WI38 (cell line): ENCODE measurements around the gene AGFG1.

ENCODE experiments used
- H3K4me3 ChIP-seq: 2 replicates; pipeline ENCODE4 v1.5.1; 2011; ENCODE audit warnings: low read depth, mild to moderate bottlenecking, control low read depth, low read length
- CTCF ChIP-seq: IDR thresholded peaks from 2 replicates; pipeline ENCODE4 v1.5.1; 2012; ENCODE audit warnings: low read depth, mild to moderate bottlenecking, control low read depth, low read length

The AGFG1 gene

GRCh38 chr2:227453810-227454209 lies 18.1 kb upstream of the AGFG1 start:
- H3K4me3 ChIP-seq = no peak overlapping the region
- no peak for TF ChIP-seq CTCF

GRCh38 chr2:227454323-227454860 lies 17.6 kb upstream of the AGFG1 start:
- no peak for TF ChIP-seq CTCF
- no peak overlapping the region for H3K4me3 ChIP-seq

- no peak overlapping the region for H3K4me3 ChIP-seq
- no peak for TF ChIP-seq CTCF
Measured at GRCh38 chr2:227455200-227455599, 16.8 kb upstream of the AGFG1 start.

GRCh38 chr2:227456102-227456501 lies 15.9 kb upstream of the AGFG1 start:
- H3K4me3 ChIP-seq = no peak overlapping the region
- no peak for TF ChIP-seq CTCF

GRCh38 chr2:227456772-227457171 lies 15.2 kb upstream of the AGFG1 start:
- no peak overlapping the region for H3K4me3 ChIP-seq
- TF ChIP-seq CTCF = no peak

- no peak overlapping the region for H3K4me3 ChIP-seq
- no peak for TF ChIP-seq CTCF
Measured at GRCh38 chr2:227460070-227460485, 11.9 kb upstream of the AGFG1 start.

- TF ChIP-seq CTCF = no peak
- no peak overlapping the region for H3K4me3 ChIP-seq
Measured at GRCh38 chr2:227460833-227461232, 11.1 kb upstream of the AGFG1 start.
